ENCODE data around the gene PPIL1.

PPIL1 gene

DNA sequence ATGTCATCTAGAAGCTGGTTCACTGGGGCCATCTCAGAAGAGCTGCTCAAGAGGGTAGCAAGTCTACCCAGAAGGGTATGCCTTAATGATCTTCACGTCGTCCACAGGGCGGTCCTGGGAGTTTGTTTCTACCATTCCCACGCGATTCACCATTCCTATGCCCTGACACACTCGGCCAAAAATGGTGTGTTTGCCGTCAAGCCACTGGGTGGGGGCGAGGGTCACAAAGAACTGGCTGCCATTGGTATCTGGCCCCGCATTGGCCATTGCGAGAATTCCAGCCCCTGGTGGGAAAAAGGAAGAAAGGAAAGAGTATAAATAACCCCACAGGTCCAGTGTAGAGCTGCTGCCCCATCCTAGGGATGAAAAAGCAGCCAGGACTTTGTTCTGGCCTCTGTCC is 18.9 kb downstream of the PPIL1 start:
- no peak for DNase-seq (ENCODE audit: low read depth in 2 of 2)

DNA sequence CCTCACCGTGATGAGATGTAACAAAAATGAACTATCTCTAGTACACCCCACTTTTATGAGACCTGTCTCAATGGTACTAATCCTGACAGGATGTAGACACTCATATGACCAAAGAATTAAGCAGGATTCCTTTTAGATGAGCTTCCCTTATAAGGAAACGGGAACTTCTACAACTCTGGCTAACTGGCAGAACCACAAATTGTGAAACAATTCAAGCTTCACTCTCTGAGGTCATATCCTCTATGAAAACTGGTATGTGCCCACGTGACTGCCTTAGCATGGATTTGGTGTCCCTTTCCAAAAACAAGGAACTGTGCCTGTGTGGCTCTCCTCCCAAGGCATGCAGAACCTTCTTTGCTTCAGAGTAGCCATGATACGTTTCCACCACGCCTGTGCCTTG is 21.3 kb downstream of the PPIL1 start:
- DNase-seq (ENCODE audit: low read depth in 2 of 2): no peak

DNA sequence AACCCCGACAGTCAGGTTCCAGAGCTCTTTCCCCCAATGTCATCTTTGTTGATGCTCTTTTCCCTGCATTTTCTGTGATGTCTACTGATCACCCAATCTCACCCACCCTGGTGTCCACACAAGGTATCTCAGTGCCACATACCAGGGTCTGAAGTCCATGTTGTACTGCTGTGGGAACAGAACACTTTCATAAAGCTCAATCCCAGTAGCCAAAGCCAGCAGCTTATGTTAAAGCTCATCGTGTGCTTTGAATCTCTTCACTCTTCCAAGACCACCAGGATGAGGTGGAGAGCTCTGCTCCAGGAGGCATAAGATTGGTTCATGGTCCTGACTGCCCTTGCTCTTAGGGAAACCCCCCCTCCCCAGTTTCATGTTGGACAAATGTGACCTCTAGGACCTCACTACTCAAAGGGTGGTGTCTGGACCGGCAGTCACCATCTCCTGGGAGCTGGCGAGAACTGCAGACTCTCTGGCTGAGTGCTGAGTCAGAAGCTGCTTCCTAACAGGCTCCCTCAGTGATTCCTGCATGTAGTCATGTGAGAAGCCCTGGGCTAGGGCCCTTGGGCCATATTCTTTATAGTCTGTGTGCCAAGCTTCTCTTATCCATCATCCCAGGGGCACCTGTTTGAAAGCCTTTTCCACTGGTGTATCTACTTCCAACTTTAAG is 22.0 kb downstream of the PPIL1 start:
- DNase-seq (ENCODE audit: low read depth in 2 of 2): no peak

DNA sequence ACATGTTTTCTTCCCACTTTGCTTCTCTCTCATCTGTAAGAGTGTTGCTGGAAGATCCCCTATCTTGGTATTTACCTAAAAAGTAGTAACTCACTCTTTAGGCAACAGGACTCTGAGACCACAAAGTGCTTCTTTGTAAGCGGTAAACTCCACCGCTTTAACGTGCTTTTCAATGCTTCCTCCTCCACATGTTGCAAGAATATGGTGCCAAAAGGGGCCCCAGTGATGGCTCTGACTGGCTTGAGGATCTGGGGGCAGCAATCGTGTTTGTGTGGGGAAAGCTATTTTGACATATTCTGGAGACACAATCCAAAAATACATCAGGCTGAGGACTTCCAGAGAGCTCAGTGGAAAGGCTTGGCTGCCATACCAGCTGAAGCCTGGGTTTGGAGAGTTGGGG is 23.0 kb downstream of the PPIL1 start:
- no peak for DNase-seq (ENCODE audit: low read depth in 2 of 2)

DNA sequence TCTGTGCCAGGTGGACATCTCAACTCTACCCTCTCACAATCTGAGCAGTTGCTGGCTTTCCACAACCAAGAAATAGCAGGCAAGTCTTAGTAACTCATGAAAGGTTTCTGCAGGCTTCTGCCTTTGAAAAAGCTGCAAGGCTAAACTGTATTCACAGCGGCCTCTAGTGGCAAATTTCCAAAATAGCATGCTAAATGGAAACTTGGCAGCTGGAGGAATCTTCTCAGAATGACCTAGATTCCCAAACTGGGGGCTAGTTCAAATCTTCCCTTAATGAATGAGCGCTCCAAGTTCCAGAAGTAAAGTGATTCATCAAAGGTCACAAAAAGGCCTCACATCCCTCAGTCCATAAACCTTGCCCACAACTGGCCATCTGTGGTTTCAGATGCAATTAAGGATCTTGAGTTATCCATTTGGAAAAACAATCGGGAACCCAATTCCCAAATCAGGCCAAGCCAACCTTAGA is 23.4 kb downstream of the PPIL1 start:
- DNase-seq (ENCODE audit: low read depth in 2 of 2): no peak

DNA sequence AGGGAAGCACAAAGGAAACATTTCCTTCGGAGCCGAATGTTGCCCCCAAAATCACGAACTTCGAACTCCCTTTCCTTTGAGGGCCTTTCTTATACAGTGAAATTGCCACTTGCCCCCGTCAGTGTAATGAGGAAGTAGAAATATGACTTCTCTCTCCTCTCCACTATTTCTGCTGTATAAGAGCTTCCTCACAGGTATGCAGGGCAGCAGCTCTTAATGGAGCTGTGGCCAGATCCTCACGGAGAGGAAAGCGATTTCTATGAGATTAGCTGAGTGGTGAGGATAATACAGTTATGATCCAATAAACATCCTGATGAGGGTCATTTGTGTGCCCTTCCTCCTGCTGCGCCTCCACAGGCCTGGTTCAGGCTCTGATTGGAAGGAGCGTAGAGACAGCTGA is 24.6 kb downstream of the PPIL1 start:
- no peak for DNase-seq (ENCODE audit: low read depth in 2 of 2)

DNA sequence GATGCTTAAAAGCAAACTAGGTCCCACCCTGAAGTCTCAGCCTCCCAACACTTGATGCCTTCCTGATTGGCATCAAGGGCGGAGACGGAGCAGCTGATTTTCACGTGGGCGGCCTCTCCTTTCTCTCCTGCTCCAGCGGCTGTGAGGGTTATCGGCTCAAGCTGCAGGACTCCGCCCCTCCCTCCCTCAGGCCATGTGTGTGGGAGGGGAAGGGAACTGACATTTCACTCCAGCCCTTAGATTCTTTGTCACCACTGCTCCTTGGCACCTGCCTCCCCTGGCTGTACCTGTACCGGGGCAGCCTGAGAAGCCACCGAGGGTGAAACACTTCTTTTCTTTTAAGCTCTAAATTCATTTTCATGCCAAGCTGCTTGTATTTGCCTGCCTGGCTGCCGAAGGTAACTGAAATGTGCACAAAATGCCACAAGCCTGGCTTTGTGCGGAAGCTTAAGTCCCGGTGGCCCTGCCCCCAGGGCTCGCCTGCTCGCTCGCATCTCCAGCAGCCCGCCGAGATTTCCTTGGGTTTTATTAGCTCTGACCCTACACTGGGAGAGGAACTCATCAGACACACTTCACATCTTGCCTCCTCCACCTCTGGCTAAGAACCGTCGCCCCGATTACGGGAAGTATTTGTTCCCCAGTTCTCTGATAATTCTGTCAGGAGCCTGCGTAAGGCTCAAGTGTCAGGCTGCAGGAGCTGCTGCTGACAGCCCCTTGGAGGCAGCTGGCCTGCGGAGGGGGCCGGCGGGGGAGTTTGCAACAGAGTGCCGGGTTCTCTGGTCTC is 25.8 kb downstream of the PPIL1 start:
- DNase-seq (ENCODE audit: low read depth in 2 of 2): no peak

DNA sequence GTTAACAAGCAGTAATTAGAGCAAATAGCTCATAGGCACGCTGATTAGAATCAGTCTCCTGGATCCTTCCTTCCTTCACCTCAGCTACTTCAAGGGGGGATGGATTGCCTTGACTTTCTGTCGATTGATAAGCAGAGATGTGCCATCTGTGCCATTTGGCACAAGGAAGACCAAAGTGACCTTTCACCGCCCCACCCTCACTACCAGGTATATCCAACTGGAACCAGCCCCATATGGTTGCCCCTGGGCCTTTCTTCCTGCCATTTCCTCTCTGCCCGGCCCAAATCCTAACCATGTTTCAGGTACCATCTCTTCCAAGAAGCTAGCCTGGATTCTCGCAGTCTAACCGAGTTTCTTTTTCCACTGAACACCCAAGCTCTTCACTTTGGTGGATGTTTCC is 26.6 kb downstream of the PPIL1 start:
- DNase-seq (ENCODE audit: low read depth in 2 of 2): no peak

DNA sequence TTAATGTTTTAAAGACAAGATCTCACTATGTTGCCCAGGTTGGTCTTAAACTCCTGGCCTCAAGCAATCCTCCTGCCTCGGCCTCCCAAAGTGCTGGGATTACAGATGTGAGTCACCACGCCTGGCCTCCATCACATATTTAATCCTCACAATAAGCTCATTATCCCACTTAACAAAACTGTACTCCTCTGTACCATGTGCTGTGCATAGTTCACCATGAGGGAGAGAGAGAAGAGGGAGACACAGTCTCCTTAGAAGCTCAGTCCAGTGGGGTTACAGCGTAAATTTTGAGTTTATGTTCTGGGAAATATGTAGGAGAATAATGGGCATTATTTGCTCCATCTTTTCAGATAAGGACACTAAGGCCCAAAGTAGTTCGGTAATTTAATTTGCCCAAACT is 27.5 kb downstream of the PPIL1 start:
- no peak for DNase-seq (ENCODE audit: low read depth in 2 of 2)

DNA sequence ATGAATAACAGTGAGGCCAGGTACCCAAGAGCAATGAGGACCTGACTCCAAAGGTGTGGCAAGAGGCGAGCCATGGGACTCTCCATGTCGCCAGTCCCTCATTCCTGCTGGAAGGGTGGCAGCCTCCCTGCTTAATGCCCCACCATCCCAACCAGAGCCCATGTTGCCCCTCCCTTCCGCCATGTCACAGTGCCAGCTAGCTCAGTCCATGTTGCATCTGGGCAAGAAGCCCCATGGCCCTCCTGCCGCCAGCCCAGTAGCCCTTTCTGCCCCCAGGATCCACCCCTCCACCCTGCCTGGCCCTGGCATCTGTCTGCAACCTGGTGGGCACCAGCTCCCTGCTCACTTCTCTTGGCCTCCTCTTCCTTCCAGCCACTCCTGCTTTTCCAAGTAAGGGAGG is 29.4 kb downstream of the PPIL1 start:
- no peak for DNase-seq (ENCODE audit: low read depth in 2 of 2)

DNA sequence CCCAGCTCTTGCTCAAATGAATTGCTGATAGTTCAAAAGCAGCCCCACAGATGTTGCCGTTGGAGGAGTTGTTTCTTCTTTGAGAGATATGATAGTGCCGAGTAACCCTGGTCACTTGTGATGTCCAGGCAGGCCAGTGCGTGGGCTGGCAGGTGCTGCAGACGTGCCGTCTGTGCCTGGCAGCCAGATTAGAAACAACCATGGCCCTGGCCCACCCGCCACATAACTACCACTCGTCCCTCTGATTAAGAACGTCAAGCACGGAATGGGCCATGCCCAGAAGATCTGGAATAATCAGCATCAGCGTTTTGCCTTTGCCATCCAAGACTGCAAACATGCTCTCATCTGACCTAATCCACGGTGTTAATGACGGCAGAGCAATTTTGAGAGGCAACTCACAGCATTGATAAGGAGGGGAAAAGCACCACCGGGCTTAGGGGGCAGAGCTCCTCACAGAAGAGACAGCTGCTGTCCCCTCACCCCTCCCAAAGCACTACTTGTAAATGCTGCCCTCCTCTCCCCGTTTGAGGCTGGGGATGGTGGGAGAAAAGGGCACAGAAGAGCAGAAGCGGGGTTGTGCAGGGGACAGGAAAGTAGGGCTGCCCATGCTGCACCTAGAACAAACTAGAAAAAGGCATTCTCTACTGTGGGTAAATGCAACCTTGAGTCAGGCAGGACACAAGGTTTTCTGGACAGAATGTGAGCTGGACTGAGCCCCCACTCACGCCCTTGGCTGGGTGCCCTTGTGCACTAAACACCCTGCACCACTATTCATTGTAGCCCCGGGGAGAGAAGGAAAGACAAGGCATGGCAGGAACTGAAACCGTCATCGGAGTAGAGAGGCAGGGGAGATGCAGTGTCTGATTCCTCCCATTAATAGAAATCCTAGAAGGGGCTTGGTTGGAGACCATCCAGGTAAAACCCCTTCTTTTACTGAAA is 30.1 kb downstream of the PPIL1 start:
- no peak for DNase-seq (ENCODE audit: low read depth in 2 of 2)

DNA sequence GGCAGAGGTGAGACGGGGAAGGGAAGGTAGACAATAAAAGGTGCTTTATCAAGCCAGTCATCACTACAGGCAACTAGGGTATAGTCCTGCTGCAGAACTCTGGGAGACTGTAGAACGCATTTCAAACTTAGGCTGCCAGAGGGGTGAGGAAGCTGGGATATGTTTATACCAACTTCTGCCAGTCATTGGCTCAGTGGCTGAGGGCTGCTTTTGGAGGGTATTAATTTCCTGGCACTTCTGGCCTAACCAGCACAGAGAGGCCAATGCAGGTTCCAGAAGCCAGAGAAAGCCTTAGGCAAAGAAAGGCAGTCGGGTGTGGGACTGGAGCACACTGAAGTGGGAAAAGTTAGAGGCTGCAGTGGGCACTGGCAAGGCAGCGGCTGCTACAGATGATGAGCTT is 31.4 kb downstream of the PPIL1 start:
- no peak for DNase-seq (ENCODE audit: low read depth in 2 of 2)

DNA sequence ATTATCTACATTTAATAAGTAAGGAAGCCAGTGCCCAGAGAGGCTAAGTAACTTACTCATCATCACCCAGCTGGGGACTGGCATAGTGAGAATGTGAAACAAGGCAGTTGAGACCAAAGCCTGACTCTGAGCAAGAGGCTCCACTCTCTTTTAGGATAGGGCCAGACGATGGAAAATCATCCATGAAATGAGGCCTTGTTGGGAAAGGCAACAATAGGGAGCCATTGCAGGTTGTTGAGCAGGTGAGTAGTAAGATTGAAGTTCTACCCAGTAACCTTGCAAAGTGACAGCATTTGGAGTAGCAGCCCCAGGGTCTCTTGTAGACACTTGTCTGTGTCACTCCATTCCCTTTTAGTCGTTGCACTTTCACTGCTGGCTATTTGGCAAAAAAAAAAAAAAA is 32.8 kb downstream of the PPIL1 start:
- DNase-seq (ENCODE audit: low read depth in 2 of 2): no peak

DNA sequence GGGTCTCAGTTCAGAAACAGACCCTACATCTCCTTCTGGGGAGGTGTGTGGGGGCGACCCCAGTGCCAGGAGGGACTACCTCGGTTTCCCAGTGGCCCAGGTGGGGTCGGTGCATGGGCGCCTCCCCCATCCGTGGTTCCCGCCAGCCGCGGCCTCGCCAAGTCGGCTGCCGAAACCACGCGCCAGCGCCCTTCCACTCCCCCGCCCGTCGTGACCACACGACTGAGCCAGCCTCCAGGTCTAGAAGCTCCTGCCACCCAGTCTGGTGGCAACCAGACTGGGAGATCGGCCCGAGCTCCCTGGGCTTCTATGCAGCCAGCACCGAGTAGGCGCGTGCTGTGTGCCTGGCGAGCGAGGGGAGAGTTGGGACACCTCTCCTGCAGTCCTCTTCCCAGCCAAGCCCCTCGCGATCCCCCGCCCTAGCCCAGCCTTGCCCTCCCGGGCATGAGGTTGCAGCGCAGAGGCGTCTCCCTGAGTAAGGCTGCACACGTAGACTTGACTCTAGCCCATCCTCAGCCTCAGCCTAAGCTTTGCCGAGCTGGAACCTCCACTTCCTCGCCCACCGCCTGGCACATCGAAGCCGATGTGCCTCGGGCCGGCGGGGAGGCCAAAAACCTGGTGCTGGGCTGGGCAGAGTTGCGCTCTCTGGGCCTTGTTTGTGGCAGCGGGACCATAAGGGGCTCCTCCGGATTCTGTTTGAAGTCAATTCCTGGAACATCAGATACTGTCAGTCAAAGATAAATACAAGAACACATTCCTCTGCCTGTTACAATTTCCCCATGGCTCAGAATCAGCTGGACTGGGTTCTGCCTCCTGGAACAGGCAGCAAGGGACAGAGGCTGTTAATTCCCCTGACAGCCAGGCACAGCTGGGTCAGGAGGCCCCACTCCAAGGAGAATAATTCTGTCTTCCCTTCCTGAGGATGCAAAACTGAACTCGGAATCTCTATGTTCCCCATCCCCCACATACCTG is 33.9 kb downstream of the PPIL1 start:
- DNase-seq (ENCODE audit: low read depth in 2 of 2): no peak

DNA sequence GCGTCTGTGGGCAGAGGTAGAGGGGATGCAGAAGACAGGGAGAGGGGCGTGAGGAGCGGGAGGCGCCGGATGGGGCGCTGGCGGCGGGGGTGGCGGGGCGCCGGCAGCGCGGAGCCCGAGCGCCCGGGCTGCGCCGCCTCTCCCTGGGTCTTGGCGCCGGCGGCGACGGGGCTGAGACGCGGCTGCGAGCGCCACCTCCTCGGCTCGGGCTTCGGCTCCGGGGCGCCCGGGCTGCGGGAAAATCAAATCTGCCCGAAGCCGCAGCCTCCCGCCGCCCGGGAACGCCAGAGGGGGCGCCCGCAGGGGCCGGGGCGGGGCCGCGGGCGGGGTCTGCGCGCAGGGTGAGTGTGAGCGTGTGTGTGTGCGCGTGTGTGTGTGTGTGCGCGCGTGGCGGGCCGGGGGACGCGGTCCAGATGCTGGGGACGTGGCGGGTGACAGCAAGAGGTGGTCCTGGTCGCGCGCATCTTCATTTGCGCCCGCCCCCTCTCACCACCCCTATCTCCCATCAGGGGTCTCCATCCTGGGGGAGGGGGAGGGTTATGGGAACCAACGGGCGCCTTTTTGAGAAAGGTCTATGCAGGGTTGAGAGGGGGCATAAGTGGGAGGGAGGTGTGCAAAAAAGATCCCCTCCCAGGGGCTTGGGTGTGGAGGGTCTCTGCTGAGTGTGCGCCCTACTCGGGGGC is 34.7 kb downstream of the PPIL1 start:
- peak in 1 of 2 donors; percentile 22 for DNase-seq (ENCODE audit: low read depth in 2 of 2)

DNA sequence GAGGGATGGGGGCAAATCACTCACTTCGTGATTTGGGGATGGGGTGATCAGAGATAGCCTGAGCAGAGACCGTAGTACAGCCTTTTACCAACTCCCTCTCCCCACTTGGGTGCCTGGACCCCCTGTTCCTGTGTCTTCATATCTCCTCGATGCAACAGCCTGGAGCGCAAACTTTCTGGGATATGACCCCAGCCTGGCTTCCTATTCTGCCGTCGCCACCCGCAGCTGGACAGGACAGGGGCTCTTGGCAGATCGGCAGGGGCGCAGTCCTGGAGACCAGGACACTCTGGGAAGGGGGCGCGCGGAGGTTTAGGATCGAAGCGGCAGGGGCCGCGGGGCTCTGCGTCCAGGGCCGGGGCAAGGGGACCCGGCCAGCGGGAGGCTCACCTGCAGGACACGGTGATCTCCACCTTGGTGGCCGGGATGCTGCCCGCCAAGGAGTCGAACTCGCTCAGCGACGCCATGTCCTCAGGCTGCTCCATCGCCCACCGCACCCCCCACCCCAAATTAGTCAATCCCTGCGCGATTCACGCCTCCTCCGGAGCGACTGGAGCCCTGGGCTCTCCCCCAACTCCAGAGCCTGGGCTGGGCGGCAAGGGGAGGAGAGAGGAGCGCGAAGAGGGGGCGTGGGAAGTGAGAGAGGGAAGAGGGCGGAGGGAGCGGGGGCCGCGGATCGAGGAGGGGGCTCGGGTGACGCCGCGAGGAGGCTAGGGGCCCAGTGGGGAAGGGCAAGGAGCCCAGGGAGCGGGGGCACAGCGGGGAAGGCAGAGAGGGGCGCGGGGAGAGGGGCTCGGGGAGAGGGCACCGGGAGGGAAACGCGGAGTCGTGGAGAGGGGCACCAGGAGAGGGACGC is 35.5 kb downstream of the PPIL1 start, which contains the start of gene CPNE5:
CPNE5 (minus strand) TSS at position 549 of the 853 bp plus-strand sequence; CDS start at position 482, 67 bp downstream.
- DNase-seq (ENCODE audit: low read depth in 2 of 2): no peak

DNA sequence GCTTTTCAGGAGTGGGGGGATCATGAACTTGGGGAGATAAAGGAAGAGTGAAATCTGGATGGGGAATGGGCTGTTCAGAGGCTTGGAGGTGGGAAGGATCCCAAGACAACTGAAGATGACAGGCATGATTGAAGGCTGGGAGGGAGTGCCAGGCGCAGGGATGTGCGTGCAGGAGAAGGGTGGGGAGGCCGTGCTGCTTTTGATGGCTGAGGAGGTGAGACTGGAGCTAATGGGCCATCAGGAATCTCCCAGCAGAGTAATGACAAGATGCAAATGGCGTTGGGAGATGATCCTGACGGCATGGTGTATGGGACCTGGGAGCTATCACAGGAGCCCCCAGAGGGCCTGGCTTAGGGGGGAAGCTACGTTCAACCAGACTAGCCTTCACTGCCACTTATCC is 36.9 kb downstream of the PPIL1 start:
- DNase-seq (ENCODE audit: low read depth in 2 of 2): no peak

DNA sequence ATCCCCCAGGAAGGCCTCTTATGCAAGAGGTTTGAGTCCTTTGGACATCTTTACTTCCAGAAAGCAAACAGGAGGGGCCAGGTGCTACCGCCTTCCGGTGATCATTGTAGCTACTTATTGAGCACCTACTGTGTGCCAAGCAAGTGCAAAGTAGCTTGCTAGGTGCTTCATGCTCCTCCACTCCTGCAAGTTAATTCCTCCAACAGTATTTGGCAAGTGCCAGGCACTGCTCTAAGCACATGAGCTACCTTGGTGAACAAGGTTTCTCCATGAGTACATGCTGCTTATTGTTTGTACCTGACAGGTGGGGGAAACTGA is 37.6 kb downstream of the PPIL1 start:
- no peak for DNase-seq (ENCODE audit: low read depth in 2 of 2)

DNA sequence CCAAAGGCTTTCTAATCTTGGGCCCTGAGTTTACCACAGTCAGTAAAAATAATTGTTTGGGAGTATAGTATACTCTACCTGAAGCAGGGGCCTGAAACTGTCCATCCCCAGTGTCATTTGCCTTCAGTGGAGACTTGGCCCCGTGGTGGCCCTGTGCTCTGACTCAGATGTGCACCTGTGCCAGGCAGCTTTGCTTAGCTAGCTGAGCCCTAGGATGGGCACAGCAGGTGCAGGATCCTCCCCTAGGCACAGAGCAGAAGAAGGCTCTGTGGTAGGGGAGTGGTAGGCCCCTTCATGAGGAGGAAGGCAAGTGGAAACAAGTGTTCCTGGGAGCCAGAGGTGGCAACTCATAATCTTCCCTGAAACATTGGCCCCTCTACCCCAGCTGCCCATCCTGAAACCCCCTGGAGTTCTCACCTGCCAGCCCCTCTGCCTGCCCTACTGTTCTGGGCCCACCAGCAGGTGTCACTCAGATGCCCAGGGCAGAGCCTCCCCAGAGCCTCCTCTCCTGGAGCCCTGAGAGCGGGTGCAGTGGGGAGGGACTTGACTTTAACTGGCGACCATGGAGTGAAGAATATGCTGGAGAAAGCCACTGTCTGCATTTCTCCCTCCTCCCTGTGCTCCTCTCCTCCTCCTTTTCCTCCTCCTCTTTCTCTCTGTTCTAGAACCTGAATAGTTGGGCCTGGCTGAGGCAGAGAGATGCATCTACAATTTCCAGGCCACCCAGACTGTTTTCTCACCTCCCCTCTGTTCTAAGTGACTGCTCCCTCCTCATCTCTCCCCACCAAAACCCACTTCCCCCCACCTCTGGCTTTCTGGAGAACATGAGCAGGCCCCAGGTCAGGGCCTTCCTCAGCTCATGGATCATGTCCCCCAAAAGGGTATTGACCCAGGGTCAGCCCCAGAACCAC is 38.2 kb downstream of the PPIL1 start:
- no peak for DNase-seq (ENCODE audit: low read depth in 2 of 2)

All from stimulated activated CD4-positive, alpha-beta T cell treated with anti-CD3 and anti-CD28 coated beads, Interleukin-1b, Interleukin-23, amount 100 ng/mL, for 1 hour (primary cell).